ENCODE measurements around the gene DDR1.

Gene DDR1

GRCh38 chr6:30879684-30880427, 4.5 kb upstream of the DDR1 start:
- in situ Hi-C loops (cut with HindIII; ENCODE audit: low sequenced_read_pairs), result loop anchor here (25.0 kb wide), 1 partner anchor 143 kb away; the partner anchor contains the start of genes FLOT1 and IER3

GRCh38 chr6:30880698-30881252, 3.5 kb upstream of the DDR1 start:
- in situ Hi-C loops (cut with HindIII; ENCODE audit: low sequenced_read_pairs), result loop anchor here (25.0 kb wide), 1 partner anchor 143 kb away; the partner anchor contains the start of genes FLOT1 and IER3

- in situ Hi-C loops (cut with HindIII; ENCODE audit: low sequenced_read_pairs), result loop anchor here (25.0 kb wide), 1 partner anchor 144 kb away; the partner anchor contains the start of genes FLOT1 and IER3
Measured at GRCh38 chr6:30881392-30882203, 2.7 kb upstream of the DDR1 start.

GRCh38 chr6:30882204-30882758, 2.0 kb upstream of the DDR1 start:
- in situ Hi-C loops (cut with HindIII; ENCODE audit: low sequenced_read_pairs), result loop anchor here (25.0 kb wide), 1 partner anchor 145 kb away; the partner anchor contains the start of genes FLOT1 and IER3

GRCh38 chr6:30882759-30883684, 1.3 kb upstream of the DDR1 start:
- in situ Hi-C loops (cut with HindIII; ENCODE audit: low sequenced_read_pairs), result loop anchor here (25.0 kb wide), 1 partner anchor 146 kb away; the partner anchor contains the start of genes FLOT1 and IER3

- in situ Hi-C loops (cut with HindIII; ENCODE audit: low sequenced_read_pairs), result loop anchor here (25.0 kb wide), 1 partner anchor 148 kb away; the partner anchor contains the start of genes FLOT1 and IER3
Measured at GRCh38 chr6:30884521-30885480, 482 bp downstream of the DDR1 start.

GRCh38 chr6:30885481-30885998, 1.2 kb downstream of the DDR1 start:
- in situ Hi-C loops (cut with HindIII; ENCODE audit: low sequenced_read_pairs), result loop anchor here (25.0 kb wide), 1 partner anchor 148 kb away; the partner anchor contains the start of genes FLOT1 and IER3

GRCh38 chr6:30885999-30886896, 1.9 kb downstream of the DDR1 start:
- in situ Hi-C loops (cut with HindIII; ENCODE audit: low sequenced_read_pairs), result loop anchor here (25.0 kb wide), 1 partner anchor 149 kb away; the partner anchor contains the start of genes FLOT1 and IER3

GRCh38 chr6:30886897-30887255, 2.6 kb downstream of the DDR1 start:
- in situ Hi-C loops (cut with HindIII; ENCODE audit: low sequenced_read_pairs), result loop anchor here (25.0 kb wide), 1 partner anchor 150 kb away; the partner anchor contains the start of genes FLOT1 and IER3

GRCh38 chr6:30887901-30888815, 3.8 kb downstream of the DDR1 start:
- in situ Hi-C loops (cut with HindIII; ENCODE audit: low sequenced_read_pairs), result loop anchor here (25.0 kb wide), 1 partner anchor 151 kb away; the partner anchor contains the start of genes FLOT1 and IER3

GRCh38 chr6:30888816-30889495, 4.6 kb downstream of the DDR1 start:
- in situ Hi-C loops (cut with HindIII; ENCODE audit: low sequenced_read_pairs), result loop anchor here (25.0 kb wide), 1 partner anchor 152 kb away; the partner anchor contains the start of genes FLOT1 and IER3

- in situ Hi-C loops (cut with HindIII; ENCODE audit: low sequenced_read_pairs), result loop anchor here (25.0 kb wide), 1 partner anchor 152 kb away; the partner anchor contains the start of genes FLOT1 and IER3
Measured at GRCh38 chr6:30889496-30889885, 5.2 kb downstream of the DDR1 start.

- in situ Hi-C loops (cut with HindIII; ENCODE audit: low sequenced_read_pairs), result loop anchor here (25.0 kb wide), 1 partner anchor 153 kb away; the partner anchor contains the start of genes FLOT1 and IER3
Measured at GRCh38 chr6:30889921-30890645, 5.8 kb downstream of the DDR1 start.

- in situ Hi-C loops (cut with HindIII; ENCODE audit: low sequenced_read_pairs), result loop anchor here (25.0 kb wide), 1 partner anchor 154 kb away; the partner anchor contains the start of genes FLOT1 and IER3
Measured at GRCh38 chr6:30890646-30891449, 6.5 kb downstream of the DDR1 start.
